ENCODE results near the gene COL6A2.
"Not testable (repeated sequence)": the region's sequence is repeated elsewhere in the genome, so short reads cannot be mapped to it uniquely, and the experiment has no call there.

Gene COL6A2

GRCh38 chr21:46176443-46177129 lies 78.7 kb downstream of the COL6A2 start:
- DNase-seq (ENCODE audit: low read depth) = not testable (repeated sequence)

- no peak for DNase-seq (ENCODE audit: low read depth)
Observed at GRCh38 chr21:46178961-46179360, 81.0 kb downstream of the COL6A2 start.
